NCI-H446 (cell line): ENCODE measurements around the gene TCF7L1.

Experiments used
- DNase-seq, 2 experiments: peaks; one replicate each; lab custom pipeline; 2025; lab: John Stamatoyannopoulos, UW

TCF7L1 gene

GRCh38 chr2:85230679-85231467 is 97.7 kb downstream of the TCF7L1 start:
- no peak for DNase-seq

GRCh38 chr2:85231468-85231805 is 98.2 kb downstream of the TCF7L1 start:
- no peak for DNase-seq

GRCh38 chr2:85231952-85232351 is 98.8 kb downstream of the TCF7L1 start:
- DNase-seq = no peak

GRCh38 chr2:85234868-85235267 is 101.7 kb downstream of the TCF7L1 start:
- DNase-seq = no peak

- no peak for DNase-seq
Observed at GRCh38 chr2:85235281-85235680, 102.1 kb downstream of the TCF7L1 start.

- DNase-seq = no peak
Observed at GRCh38 chr2:85236084-85236483, 102.9 kb downstream of the TCF7L1 start.

- DNase-seq = no peak
Observed at GRCh38 chr2:85237849-85238565, 104.8 kb downstream of the TCF7L1 start.

- DNase-seq = no peak
Observed at GRCh38 chr2:85238607-85239006, 105.4 kb downstream of the TCF7L1 start.

GRCh38 chr2:85239102-85239501 is 105.9 kb downstream of the TCF7L1 start:
- no peak for DNase-seq

- DNase-seq = no peak
Observed at GRCh38 chr2:85240055-85240454, 106.9 kb downstream of the TCF7L1 start.

GRCh38 chr2:85242321-85242720 is 109.1 kb downstream of the TCF7L1 start:
- no peak for DNase-seq

GRCh38 chr2:85243101-85244072 is 110.2 kb downstream of the TCF7L1 start:
- no peak for DNase-seq

GRCh38 chr2:85244828-85245227 is 111.6 kb downstream of the TCF7L1 start:
- no peak for DNase-seq

- no peak for DNase-seq
Observed at GRCh38 chr2:85245891-85246290, 112.7 kb downstream of the TCF7L1 start.

GRCh38 chr2:85246348-85246747 is 113.2 kb downstream of the TCF7L1 start:
- DNase-seq = no peak

- DNase-seq = no peak
Observed at GRCh38 chr2:85247610-85248009, 114.4 kb downstream of the TCF7L1 start.

GRCh38 chr2:85248773-85249509 is 115.7 kb downstream of the TCF7L1 start:
- no peak for DNase-seq

- no peak for DNase-seq
Observed at GRCh38 chr2:85250045-85250444, 116.9 kb downstream of the TCF7L1 start.

- no peak for DNase-seq
Observed at GRCh38 chr2:85251070-85251616, 118.0 kb downstream of the TCF7L1 start.

GRCh38 chr2:85253890-85254289 is 120.7 kb downstream of the TCF7L1 start:
- no peak for DNase-seq

- DNase-seq = no peak
Observed at GRCh38 chr2:85254540-85255300, 121.5 kb downstream of the TCF7L1 start.
